Raji (cell line): ENCODE measurements around the gene CRP.

Experiments
- POLR2A ChIP-seq: IDR thresholded peaks from 2 replicates; pipeline ENCODE4 v1.6.1; 2011; ENCODE audit warnings: low read depth, low read length, control low read depth; ENCODE audit not compliant: insufficient read depth

CRP gene, protein sequence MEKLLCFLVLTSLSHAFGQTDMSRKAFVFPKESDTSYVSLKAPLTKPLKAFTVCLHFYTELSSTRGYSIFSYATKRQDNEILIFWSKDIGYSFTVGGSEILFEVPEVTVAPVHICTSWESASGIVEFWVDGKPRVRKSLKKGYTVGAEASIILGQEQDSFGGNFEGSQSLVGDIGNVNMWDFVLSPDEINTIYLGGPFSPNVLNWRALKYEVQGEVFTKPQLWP

DNA sequence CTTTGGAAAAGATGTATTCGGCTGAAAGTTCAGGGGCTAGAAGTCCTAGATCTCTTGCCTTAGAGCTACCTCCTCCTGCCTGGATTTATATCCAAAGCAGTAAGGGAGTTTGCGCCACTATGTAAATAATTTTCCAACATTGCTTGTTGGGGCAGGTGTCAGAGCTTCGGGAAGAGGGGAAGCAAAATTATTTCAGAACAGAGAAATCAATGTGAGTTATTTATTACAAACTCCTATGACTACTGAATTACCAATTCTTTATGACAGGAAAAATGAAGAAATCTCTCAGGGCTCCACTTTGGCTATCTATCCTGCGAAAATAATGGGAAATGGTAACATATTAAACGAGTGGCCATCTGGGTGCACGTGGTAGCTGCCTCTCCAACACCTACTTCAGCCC lies at the start of gene CRP:
CRP (minus strand) TSS at position 61 of the 400 bp plus-strand sequence. CDS start 104 bp downstream, outside the sequence.
- no peak for TF ChIP-seq POLR2A

DNA sequence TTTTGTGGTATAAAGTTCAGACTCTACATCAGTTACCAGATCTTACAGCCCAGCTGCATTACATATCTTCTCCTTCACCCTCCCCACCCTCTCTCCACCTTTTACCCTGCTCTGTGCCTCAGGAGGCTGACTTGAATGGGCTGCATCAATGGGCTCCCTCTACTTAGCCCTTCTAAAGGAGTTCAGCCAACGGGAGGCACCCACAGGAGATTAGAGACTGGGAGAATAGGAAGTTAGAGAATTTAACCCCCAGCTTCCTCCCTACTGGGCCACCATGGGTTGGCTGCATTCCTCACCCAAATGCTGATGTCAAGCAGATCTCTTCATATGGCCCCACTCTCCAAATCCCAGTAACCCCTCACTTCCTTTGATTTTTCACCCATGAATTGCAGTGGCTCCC lies 49.3 kb upstream of the CRP start:
- no peak for TF ChIP-seq POLR2A

DNA sequence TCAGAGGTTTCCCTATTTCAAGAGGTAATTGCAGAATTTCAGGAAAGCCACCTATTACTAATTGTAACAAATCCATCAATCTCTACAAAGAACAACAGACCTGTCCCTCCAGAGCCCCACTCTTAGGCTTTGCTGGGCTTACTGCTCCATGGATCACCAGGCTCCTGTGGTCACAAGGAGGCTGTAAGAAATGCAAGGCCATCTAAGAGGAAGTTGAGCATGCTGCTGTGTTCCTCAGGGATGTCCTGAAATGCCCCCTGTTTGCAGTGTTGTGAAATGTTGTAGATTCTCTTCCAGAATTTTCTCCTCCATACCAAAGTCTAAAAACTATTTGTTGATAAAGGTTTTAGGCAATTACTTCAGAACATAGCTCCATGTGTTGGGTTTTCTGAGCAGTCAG lies 42.0 kb upstream of the CRP start:
- no peak for TF ChIP-seq POLR2A

DNA sequence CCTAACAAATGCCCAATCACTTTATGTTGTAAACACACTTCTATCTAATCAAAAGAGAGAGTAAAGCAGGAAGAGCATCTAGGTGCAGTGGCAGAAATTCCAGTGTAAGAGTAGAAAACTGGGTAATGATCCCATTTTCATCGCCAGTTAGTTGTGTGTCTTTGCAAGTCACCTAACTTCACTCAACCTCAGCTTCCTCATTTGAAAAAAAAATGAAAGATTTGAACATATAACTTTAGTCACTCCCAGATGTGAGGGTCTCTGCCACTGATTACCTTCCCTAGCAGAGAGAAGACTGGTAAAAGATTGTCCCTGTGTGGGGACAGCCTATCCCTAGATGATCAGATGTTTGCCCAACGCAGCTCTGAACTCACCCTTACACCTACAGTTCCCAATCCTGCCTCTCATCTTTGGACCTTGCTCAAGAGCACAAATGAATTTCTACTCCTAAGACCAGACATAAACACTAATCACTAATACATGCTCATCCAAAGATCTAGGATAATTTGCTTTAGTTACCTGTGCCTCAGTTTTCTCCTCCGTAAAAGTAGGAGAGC lies 41.1 kb upstream of the CRP start:
- TF ChIP-seq POLR2A, result no peak

DNA sequence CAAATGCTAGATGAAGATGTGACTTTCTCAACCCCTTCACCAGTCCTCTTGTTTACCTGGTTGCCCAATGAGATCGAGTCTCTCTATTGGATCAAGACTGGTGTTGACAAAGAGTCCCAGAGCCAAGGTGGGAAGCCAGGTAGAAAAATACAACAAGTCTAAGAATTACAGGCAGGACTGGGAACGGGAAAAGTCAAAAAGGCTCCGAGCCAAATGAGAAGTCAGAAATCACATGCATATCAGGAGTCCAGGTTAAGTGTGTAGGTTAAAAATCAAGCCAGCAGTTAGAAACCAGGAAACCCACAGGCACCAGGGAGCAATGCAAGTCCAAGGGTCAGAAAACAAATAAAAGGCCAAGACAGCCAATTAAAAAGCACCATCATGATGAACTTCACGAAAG lies 39.0 kb upstream of the CRP start:
- TF ChIP-seq POLR2A, result no peak

DNA sequence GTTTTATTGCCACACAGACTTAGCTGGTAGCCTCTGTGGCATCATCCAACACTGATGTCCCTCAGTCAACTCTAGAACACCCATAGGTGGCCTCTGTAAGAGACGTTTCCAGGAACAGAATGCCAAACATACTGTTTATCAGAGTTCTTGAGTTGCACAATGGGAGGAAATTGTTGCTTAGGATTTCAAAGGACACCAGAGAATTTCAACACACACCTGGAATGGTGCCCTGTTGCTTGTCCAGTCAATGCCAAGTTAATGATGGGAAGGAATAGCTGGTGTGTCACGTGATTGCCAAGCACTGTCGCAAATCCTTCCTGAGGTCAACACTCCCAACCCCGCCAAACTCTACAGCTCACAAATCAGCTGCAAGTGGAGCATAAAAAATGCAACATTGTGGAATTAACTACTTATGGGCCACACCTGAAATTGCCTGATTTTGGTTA lies 37.8 kb upstream of the CRP start:
- TF ChIP-seq POLR2A, result no peak

DNA sequence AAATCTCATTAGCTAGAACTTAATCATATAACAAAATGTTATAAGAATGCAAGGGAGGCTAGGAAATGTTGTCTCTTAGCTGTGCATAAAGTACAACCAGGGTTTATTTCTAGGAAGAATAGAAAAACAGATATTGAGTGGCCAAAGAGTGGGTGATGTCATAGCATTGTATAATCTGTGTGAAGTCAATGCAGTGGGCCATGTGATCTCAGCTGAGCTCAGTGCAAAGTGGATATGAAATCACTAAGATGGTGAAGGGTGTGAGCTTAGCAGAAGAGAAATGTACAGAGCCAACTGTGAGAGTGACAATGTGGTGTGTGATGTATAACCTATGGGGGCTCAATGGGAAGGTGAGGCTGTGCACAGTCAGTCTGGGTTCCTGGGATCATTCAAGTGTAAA lies 36.6 kb upstream of the CRP start:
- TF ChIP-seq POLR2A, result no peak

DNA sequence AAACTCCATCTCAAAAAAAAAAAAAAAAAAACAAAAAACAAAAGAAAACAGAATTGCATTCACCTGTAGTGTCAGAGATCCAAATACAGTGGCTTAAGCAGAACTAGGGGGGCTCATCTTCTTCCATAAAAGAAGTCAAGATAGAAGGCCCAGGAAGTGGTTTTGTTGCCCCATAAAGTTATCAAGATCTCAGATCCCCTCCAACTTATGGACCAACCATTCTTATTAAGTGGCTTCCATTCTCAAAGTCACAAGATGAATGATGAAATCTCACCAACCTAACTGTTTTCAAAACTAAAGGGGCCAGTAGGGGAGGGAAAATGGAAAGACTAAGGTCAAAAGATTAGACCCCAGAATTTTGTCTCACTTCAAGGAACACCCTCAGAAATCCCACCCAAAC lies 36.2 kb upstream of the CRP start:
- TF ChIP-seq POLR2A, result no peak

DNA sequence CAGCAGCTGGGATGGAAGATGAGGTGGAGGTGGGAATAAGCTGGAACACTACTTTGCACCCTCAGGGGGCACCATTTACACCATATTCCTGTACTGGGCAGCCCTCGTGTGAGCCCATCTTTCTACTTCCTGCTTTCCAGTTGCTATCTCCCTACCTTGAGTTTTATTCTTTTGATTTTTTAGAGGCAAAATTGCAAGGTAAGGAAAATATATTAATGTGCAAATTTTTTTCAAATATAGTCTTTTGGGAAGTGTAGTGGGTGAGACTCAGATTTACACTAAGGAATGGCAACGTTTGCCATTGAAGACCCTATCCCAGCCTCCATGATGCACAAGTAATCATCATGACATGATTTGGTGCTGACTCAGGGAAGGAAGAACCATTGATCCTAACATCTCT lies 35.2 kb upstream of the CRP start:
- TF ChIP-seq POLR2A, result no peak

DNA sequence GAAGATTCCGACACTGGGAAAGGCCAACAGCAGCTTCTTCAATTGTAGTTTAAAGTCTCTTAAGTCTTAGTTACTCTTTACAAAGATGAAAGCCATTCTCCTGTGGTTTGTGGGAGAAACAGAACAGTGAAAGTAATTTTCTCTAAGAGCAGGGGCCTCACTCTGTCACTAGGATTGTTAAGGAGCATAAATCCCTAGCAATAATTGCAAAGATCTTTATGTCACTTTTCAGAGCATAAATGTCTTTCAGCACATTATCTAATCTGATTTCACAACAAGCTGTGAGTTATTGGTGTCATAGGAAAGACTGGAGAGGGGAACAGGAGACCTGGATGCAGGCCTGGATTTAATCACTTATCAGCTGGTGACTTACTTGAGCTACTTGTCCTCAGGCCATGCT lies 34.0 kb upstream of the CRP start:
- TF ChIP-seq POLR2A, result no peak

DNA sequence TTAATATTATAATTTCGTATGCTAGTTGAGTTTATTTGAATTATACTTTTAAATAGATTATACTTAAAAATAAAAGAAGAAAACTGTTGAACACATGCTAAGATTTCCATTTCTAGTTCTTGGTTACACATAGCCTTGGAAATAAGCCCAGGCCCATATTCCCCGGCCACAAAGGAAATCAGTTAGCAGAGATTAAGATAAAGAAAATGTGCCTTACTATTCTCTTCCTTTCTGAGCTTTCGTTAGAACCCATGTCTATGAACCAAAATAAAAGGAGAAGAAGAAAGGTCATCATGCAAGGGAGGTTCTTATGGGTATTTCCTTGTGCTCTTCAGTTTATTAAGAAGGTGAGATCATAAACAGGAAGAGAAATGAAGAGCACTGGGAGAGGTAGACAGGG lies 32.3 kb upstream of the CRP start:
- no peak for TF ChIP-seq POLR2A

DNA sequence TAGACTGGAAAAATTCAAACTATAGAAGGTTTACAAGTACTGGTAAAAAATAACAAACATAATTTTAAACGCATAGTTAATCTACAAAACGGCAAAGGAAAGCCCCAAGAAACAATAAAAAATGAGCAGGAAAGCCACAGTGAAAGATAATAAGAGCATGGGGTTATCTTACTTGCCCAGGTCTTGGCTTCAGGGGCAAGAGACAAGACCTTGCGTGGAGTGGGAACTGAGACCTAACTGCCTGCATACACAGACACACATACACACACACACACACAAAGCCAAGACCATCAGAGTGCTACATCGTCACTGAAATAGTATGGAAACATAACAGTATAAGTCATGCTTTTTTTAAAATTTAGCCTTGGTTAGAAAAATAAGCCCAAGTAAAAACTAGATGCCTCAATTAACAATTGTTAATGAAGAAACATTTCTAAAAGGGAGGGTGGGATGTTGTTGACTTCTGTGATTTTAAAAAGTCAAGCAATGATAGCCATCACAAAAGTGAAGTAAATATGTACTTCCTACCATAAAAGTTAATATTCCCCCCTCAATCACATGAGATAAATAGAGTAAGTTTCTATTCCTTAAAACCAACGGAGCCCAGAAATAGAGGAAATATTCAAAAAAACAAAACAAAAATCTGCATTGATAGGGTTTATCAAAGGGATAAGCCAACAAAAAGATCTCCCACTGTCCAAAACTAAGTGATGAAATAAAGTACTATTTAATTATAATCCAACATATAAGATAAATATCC lies 29.4 kb upstream of the CRP start:
- TF ChIP-seq POLR2A, result no peak

DNA sequence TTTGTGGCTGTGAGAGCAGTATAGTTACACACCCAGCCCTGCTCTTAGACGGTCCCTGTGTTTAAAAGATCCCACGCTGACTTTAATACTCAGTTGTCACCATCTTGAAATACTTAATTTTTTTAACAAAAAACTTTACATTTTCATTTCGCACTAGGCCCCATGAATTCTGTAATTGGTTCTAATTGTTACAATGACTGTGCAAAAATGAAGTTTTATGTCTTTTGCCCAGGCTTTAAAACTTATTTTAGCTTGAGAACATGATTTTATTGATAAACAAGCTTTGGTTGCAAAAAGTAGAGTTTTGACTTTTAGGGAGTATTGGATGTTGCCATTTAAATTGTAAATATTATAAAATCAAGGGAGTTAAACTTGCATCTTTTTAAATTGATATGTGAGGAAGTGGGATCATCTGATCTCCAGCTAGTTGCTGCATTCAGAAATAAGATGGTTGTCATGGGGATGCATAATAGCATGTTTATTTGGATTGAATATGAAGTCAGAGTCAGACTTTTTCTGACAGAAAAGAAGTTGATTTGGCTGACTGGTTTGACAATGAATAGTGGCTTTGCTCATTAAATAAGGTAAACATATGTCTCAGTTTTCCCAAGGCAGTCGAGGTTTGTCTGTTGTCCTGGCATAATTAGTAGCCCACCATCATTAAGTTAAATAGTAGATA lies 23.0 kb upstream of the CRP start:
- TF ChIP-seq POLR2A, result no peak

DNA sequence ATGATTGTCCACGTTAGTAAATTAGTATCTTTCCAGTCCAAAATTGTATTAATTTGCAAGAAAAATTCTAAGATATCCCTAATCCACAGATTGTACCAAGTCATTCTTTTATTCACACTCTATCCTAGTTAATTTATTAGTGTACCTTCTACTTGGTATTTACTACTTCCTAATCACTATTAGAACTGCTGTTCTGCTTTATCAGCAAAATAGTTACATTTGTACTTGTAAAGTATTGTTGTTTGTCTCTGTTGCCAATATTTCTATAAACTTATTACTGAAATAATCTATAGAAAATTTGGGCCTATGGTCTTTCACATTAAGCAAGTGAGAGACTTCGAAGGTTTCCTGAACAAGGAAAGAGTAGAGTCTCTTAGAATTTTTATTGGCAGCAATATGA lies 5.6 kb upstream of the CRP start:
- no peak for TF ChIP-seq POLR2A

DNA sequence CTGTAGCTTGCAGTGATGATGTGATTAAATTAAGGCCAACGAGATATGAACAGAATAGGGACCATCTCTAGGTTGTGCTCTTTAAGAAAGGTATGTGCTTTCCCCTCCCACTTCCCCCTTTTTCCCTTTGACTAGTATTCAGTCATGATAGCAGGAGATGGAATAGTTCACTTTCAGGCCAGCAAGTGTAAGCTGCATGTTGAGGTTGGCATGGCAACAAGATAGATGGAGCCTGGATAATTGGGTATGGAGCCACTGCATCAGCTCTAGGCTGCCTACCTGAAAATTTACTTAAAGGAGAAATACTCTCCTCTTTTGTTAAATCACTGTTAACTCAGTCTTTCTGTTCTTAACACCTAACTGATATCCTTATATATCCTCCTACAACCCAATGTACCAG lies 1.5 kb upstream of the CRP start:
- TF ChIP-seq POLR2A, result no peak

DNA sequence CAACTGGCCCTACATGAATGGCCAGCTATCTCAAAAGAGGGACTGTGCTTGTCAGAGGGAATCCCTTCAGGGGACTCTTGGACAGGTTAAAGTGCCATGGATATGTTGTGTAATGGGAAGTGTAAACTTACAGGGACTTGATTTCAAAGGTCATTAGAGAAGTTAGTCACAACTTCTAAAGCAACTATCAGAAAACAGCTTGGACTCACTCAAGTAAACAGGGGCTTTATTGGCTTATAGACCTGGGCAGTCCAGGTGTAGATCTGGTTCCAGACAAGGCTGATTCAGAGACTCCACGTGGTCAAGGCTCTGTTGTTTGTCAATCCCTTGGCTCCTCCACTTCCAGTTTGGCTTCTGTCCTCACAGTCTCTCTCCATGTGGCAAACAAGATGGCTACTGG lies 2.3 kb downstream of the CRP start:
- no peak for TF ChIP-seq POLR2A

DNA sequence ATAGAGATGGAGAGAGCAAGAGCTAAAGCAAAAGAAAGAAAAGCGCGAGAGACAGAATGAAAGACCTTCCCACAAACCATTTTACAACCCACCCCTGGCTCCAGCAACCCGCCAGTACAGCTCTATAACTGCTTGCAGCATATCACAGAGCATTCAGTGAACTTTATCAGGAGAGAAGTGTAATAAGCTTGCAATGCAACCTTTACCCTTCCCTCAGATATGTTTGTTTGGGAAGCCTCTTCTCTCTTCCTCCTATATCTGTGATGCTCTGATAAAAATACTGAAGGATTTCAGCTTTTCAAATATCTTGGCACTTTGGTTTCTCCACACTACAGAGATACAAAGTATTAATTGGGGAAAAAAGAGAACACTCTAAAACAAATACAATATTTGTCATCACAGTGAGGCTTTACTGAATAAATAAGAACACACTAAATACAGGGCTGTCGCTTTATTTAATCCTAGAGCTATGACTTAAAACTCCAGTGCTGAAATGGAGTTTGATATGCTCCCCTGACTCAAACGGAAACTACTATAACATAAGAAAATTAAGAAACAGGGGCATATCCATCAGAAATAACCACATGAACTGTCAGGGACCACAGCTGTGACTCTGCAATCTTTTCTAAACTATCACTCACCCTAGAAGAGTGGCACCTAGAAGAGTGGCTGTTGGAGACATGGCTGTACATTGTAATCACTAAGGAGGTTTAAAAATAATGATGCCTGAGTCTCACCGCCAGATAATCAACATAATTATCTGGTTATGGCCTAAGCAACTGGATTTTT lies 6.7 kb downstream of the CRP start:
- TF ChIP-seq POLR2A, result no peak
